Measurements from ENCODE around the gene RER1. TPM values are rescaled to one million over a fixed set of nuclear protein-coding genes. Genes with fewer than 3 reads are reported as not detected.

RER1 gene
- total RNA-seq, 1 experiment from 2014 or later: 110 TPM

DNA sequence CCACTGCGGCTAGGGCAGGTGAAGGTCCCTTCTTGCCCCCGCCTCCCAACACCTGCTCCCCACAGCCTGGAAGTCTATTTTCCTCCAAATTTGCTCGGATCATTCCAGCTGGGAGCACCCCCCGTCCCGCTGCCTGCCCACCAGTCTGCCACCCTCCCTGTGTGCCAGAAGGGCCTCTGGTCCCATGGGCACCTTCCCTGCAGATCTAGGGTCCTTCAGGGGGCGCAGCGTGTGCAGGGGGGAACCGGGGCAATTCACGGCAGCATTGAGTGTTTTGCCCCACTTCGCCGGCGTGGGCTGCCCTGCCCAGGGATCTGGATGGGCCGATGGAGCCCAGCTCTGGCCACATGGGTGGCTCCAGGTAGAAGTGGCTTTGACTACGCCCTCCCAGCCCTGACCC, 47.0 kb downstream of the RER1 start:
- Histone ChIP-seq H3K4me1 (ENCODE audit: insufficient read depth, low read length) (no peaks in the 10 kb centered on the region), H2BK15ac (ENCODE audit: low read depth, low read length) (no peak overlapping the region), H4K20me1 (ENCODE audit: control insufficient read depth, insufficient read depth, insufficient read length) (no peaks in the 10 kb centered on the region), H2BK120ac (ENCODE audit: low read depth, low read length, poor library complexity, severe bottlenecking) (no peak overlapping the region), H3K4ac (ENCODE audit: low read depth, low read length) (no peak overlapping the region), H3K79me1 (ENCODE audit: insufficient read depth, low read depth, low read length, poor library complexity, severe bottlenecking) (no peaks in the 10 kb centered on the region), H3K9ac (ENCODE audit: extremely low read depth, insufficient read length, low read length) (no peak overlapping the region), H3K9me3 (ENCODE audit: control insufficient read depth, low read depth, low read length) (no peaks in the 10 kb centered on the region), H4K8ac (replicated peaks; ENCODE audit: insufficient read length, low read depth, low read length) (no peak overlapping the region), H3K4me2 (ENCODE audit: insufficient read depth, insufficient read length, low read length) (no peak overlapping the region), H2AFZ (ENCODE audit: low read length) (no peak overlapping the region), H4K5ac (ENCODE audit: insufficient read length, low read depth, low read length) (no peak overlapping the region), H2BK5ac (ENCODE audit: insufficient read length, low read length) (no peak overlapping the region), H4K91ac (ENCODE audit: insufficient read length, low read depth, low read length) (no peak overlapping the region), H3K27ac (ENCODE audit: insufficient read length, low read depth, low read length) (no peak overlapping the region), H3K27me3 (ENCODE audit: insufficient read depth, low read length) (peaks cover 4% of the 10 kb centered on the region; the same call in 1 of the 2 replicates), H3K79me2 (ENCODE audit: insufficient read depth, low read length) (no peaks in the 10 kb centered on the region), H2AK5ac (ENCODE audit: insufficient read length, low read length) (no peak overlapping the region), H2BK12ac (ENCODE audit: insufficient read length, low read depth, low read length) (no peak overlapping the region), H3T11ph (ENCODE audit: low read length) (no peak overlapping the region), H3K18ac (ENCODE audit: insufficient read length, low read depth, low read length) (no peak overlapping the region), H3K23me2 (ENCODE audit: insufficient read length, low read depth, low read length, poor library complexity, severe bottlenecking) (peaks cover 6% of the 10 kb centered on the region), H3K23ac (ENCODE audit: insufficient read length, low read depth, low read length) (no peak overlapping the region), H3K56ac (ENCODE audit: insufficient read length, low read depth, low read length) (no peak overlapping the region), H2BK20ac (ENCODE audit: low read depth, low read length, poor library complexity, severe bottlenecking) (no peak overlapping the region), H3K14ac (ENCODE audit: insufficient read depth, low read length) (no peak overlapping the region; the same call in 1 of the 2 replicates)
- no peaks in the 10 kb centered on the region for H3K36me3 Mint-ChIP-seq (ENCODE audit: insufficient read depth in 1 of 3, low read depth in 3 of 3)
- H3K27me3 Mint-ChIP-seq (ENCODE audit: low read depth): peaks cover 45% of the 10 kb centered on the region
- H3K4me3 Mint-ChIP-seq: no peak overlapping the region
- no peaks in the 10 kb centered on the region for H3K4me1 Mint-ChIP-seq
- TF ChIP-seq, protein P1, sequence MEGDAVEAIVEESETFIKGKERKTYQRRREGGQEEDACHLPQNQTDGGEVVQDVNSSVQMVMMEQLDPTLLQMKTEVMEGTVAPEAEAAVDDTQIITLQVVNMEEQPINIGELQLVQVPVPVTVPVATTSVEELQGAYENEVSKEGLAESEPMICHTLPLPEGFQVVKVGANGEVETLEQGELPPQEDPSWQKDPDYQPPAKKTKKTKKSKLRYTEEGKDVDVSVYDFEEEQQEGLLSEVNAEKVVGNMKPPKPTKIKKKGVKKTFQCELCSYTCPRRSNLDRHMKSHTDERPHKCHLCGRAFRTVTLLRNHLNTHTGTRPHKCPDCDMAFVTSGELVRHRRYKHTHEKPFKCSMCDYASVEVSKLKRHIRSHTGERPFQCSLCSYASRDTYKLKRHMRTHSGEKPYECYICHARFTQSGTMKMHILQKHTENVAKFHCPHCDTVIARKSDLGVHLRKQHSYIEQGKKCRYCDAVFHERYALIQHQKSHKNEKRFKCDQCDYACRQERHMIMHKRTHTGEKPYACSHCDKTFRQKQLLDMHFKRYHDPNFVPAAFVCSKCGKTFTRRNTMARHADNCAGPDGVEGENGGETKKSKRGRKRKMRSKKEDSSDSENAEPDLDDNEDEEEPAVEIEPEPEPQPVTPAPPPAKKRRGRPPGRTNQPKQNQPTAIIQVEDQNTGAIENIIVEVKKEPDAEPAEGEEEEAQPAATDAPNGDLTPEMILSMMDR (conservative IDR thresholded peaks at IDR 0.05): no peak
- no peaks in the 10 kb centered on the region for H3K9me3 Mint-ChIP-seq
- DNase-seq: no peak
- no CpG with 5 or more reads among the region's 14 CpGs for WGBS (ENCODE audit: extremely low coverage, insufficient read length, low lambda C conversion rate)
- H3K27ac Mint-ChIP-seq: no peak overlapping the region
